SH-SY5Y (cell line): ENCODE data around the gene TNIP3.

ENCODE experiments used
- GATA2 ChIP-seq: IDR thresholded peaks from 2 replicates; pipeline ENCODE4 v1.6.1; 2011; ENCODE audit warnings: mild to moderate bottlenecking, low read depth, low read length
- GATA3 ChIP-seq: IDR thresholded peaks from 2 replicates; pipeline ENCODE4 v1.6.1; 2011; ENCODE audit warnings: low read depth, mild to moderate bottlenecking, low read length, moderate library complexity

DNA sequence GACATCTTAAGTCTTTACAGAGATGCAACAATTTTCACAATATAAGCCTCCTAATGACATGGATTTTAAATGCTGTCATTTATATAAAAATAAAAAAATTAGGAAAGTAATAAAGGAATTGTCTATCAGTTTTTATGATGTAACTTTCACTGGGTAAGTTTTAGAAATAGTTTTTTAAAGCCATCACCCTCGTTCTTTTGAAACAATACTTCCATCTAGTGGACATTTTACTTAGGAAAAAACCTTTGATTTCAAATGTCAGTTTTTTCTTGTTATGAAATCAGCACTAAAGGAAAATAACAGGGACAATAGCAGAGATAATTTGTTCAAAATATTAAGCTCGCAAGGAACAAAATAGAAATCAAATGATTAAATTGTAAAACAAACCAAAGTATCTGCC is 67.5 kb downstream of the TNIP3 start:
- TF ChIP-seq GATA2 (no peak), GATA3 (no peak)
